Measurements from ENCODE around the gene TTC39C. TPM values are rescaled to one million over a fixed set of nuclear protein-coding genes. Genes with fewer than 3 reads are reported as not detected.

Gene TTC39C
- total and polyA plus RNA-seq, 2 donors (not counting 3 experiments of a cell fraction or from before 2014, with no cell fraction given) = 0.61 to 6.2 TPM

- BruUV-seq (replicated peaks) = no TSS peak
- H3K27me3 ChIP-seq (ENCODE audit: control insufficient read depth in 2 of 2, insufficient read depth in 2 of 2, low read length in 2 of 2) = no peaks in the 10 kb centered on the region
- CTCF ChIA-PET = interaction anchor here (1.3 kb wide), 1 partner anchor 202 kb away, joined by 5 read pairs; no protein-coding TSS in a partner anchor
Measured at GRCh38 chr18:24120676-24121075, 106.1 kb downstream of the TTC39C start.

GRCh38 chr18:24121625-24122024, 107.1 kb downstream of the TTC39C start:
- no peaks in the 10 kb centered on the region for H3K9me3 ChIP-seq (replicated peaks; ENCODE audit: control insufficient read depth, insufficient read depth, low read length)

More at GRCh38 chr18:24120676-24121075, 106.1 kb downstream of the TTC39C start:
- Histone ChIP-seq H3K4me1 (ENCODE audit: control insufficient read depth, extremely low read depth, insufficient read depth, low read length) (no peaks in the 10 kb centered on the region), H3K79me2 (ENCODE audit: control insufficient read depth, insufficient read depth, low read length) (no peaks in the 10 kb centered on the region), H3K36me3 (ENCODE audit: control insufficient read depth in 2 of 2, extremely low read depth in 1 of 2, insufficient read depth in 2 of 2, low read length in 2 of 2) (no peaks in the 10 kb centered on the region), H4K20me1 (replicated peaks; ENCODE audit: control insufficient read depth, extremely low read depth, insufficient read depth, low read length) (no peaks in the 10 kb centered on the region), H3K9me3 (replicated peaks; ENCODE audit: control insufficient read depth, insufficient read depth, low read length) (no peaks in the 10 kb centered on the region), H3K9me1 (replicated peaks; ENCODE audit: control insufficient read depth, extremely low read depth, insufficient read depth, low read length) (no peaks in the 10 kb centered on the region), H2AFZ (ENCODE audit: low read depth, low read length) (no peak overlapping the region), H3K9ac (replicated peaks; ENCODE audit: extremely low read depth, insufficient read depth, low read length) (no peak overlapping the region), H3K4me3 (replicated peaks in 1 of 3; ENCODE audit: insufficient read depth in 1 of 3, low read depth in 1 of 3, low read length in 3 of 3) (no peak overlapping the region), H3K27ac (ENCODE audit: insufficient read depth, low read depth, low read length) (no peak overlapping the region), H3K4me2 (ENCODE audit: insufficient read depth, low read length) (no peak overlapping the region)
- TF ChIP-seq MAX (IDR thresholded peaks at IDR 0.05; ENCODE audit: insufficient read depth, insufficient read length) = no peak
- TF ChIP-seq POLR2AphosphoS5 (IDR thresholded peaks at IDR 0.05; ENCODE audit: insufficient read depth, low read depth, low read length) = no peak
- TF ChIP-seq MYC (IDR thresholded peaks at IDR 0.05; ENCODE audit: low read depth, low read length) = no peak
- no peak for TF ChIP-seq GATA2 (IDR thresholded peaks at IDR 0.05; ENCODE audit: insufficient read depth, insufficient read length, low read depth, low read length)
- no peak for TF ChIP-seq FOS (IDR thresholded peaks at IDR 0.05; ENCODE audit: borderline replicate concordance, insufficient read depth, low read length)
- no peak for TF ChIP-seq EZH2 (IDR thresholded peaks at IDR 0.05; ENCODE audit: borderline replicate concordance, low read depth, low read length, severe bottlenecking)
- no peak for TF ChIP-seq POLR2A (IDR thresholded peaks at IDR 0.05; ENCODE audit: low read depth, low read length)
- no peak for FAIRE-seq
- intact Hi-C loops (cut with micrococcal nuclease) (no loop called here), dilution Hi-C loops (cut with MboI; ENCODE audit: extremely low pct_ligation_motif_present, low sequenced_read_pairs) (loop anchor here (25.0 kb wide), 1 partner anchor 508 kb away; no protein-coding TSS in a partner anchor)
- no peak for DNase-seq (ENCODE audit: low read depth, low spot score)
- POLR2A ChIA-PET = no interaction called here

More at GRCh38 chr18:24121625-24122024, 107.1 kb downstream of the TTC39C start:
- Histone ChIP-seq H3K4me1 (ENCODE audit: control insufficient read depth, extremely low read depth, insufficient read depth, low read length) (no peaks in the 10 kb centered on the region), H2AFZ (ENCODE audit: low read depth, low read length) (no peak overlapping the region), H3K27me3 (ENCODE audit: control insufficient read depth in 2 of 2, insufficient read depth in 2 of 2, low read length in 2 of 2) (no peaks in the 10 kb centered on the region), H3K27ac (ENCODE audit: insufficient read depth, low read depth, low read length) (no peak overlapping the region), H3K4me2 (ENCODE audit: insufficient read depth, low read length) (no peak overlapping the region), H4K20me1 (replicated peaks; ENCODE audit: control insufficient read depth, extremely low read depth, insufficient read depth, low read length) (no peaks in the 10 kb centered on the region), H3K9ac (replicated peaks; ENCODE audit: extremely low read depth, insufficient read depth, low read length) (no peak overlapping the region), H3K4me3 (replicated peaks in 1 of 3; ENCODE audit: insufficient read depth in 1 of 3, low read depth in 1 of 3, low read length in 3 of 3) (no peak overlapping the region), H3K79me2 (ENCODE audit: control insufficient read depth, insufficient read depth, low read length) (no peaks in the 10 kb centered on the region), H3K36me3 (ENCODE audit: control insufficient read depth in 2 of 2, extremely low read depth in 1 of 2, insufficient read depth in 2 of 2, low read length in 2 of 2) (no peaks in the 10 kb centered on the region), H3K9me1 (replicated peaks; ENCODE audit: control insufficient read depth, extremely low read depth, insufficient read depth, low read length) (no peaks in the 10 kb centered on the region)
- dilution Hi-C loops (cut with MboI; ENCODE audit: extremely low pct_ligation_motif_present, low sequenced_read_pairs) = loop anchor here (25.0 kb wide), 1 partner anchor 509 kb away; no protein-coding TSS in a partner anchor
- TF ChIP-seq CTCF (IDR thresholded peaks at IDR 0.05; ENCODE audit: extremely low read depth in 1 of 2, insufficient read depth in 1 of 2, low read depth in 1 of 2, low read length in 2 of 2) = no peak
- no peak for TF ChIP-seq POLR2A (IDR thresholded peaks at IDR 0.05; ENCODE audit: low read depth, low read length)
- TF ChIP-seq MAX (IDR thresholded peaks at IDR 0.05; ENCODE audit: insufficient read depth, insufficient read length) = no peak
- no peak for TF ChIP-seq POLR2AphosphoS5 (IDR thresholded peaks at IDR 0.05; ENCODE audit: insufficient read depth, low read depth, low read length)
- no peak for TF ChIP-seq MYC (IDR thresholded peaks at IDR 0.05; ENCODE audit: low read depth, low read length)
- no peak for TF ChIP-seq GATA2 (IDR thresholded peaks at IDR 0.05; ENCODE audit: insufficient read depth, insufficient read length, low read depth, low read length)
- TF ChIP-seq FOS (IDR thresholded peaks at IDR 0.05; ENCODE audit: borderline replicate concordance, insufficient read depth, low read length) = no peak
- TF ChIP-seq EZH2 (IDR thresholded peaks at IDR 0.05; ENCODE audit: borderline replicate concordance, low read depth, low read length, severe bottlenecking) = no peak
- no peak for TF ChIP-seq JUN (IDR thresholded peaks at IDR 0.05; ENCODE audit: borderline replicate concordance, insufficient read depth, insufficient read length, low read depth)
- CTCF ChIA-PET = interaction anchor here (1.3 to 2.5 kb wide), 2 partner anchors 10 to 203 kb away, joined by 5 to 6 read pairs; no protein-coding TSS in a partner anchor
- DNase-seq (ENCODE audit: low read depth, low spot score) (no peak), FAIRE-seq (no peak)
- no TSS peak for BruUV-seq (replicated peaks)
- intact Hi-C loops (cut with micrococcal nuclease) = no loop called here
- POLR2A ChIA-PET = no interaction called here
